ENCODE results near the gene TRIM51.
"Not testable (repeated sequence)": the region's sequence is repeated elsewhere in the genome, so short reads cannot be mapped to it uniquely, and the experiment has no call there.

DNA sequence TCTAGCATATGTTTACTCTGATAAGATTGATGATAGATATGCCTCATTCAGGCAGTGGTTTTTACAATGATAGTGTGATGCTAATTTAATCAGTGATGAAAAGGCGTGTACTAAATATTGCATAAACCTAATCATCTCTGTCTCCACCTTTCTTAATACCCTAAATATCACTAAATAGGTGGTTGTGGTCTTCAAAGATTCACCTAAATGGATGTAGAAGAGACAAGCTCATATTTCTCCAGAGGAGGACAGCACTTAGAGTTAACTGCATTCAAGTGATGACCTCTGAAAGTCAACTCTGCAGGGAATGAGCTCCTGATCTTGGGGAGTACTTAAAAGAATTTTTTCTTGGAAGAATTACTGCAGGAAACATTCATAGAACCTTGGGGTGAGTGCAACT lies at the start of gene TRIM51:
- TF ChIP-seq, protein P1, sequence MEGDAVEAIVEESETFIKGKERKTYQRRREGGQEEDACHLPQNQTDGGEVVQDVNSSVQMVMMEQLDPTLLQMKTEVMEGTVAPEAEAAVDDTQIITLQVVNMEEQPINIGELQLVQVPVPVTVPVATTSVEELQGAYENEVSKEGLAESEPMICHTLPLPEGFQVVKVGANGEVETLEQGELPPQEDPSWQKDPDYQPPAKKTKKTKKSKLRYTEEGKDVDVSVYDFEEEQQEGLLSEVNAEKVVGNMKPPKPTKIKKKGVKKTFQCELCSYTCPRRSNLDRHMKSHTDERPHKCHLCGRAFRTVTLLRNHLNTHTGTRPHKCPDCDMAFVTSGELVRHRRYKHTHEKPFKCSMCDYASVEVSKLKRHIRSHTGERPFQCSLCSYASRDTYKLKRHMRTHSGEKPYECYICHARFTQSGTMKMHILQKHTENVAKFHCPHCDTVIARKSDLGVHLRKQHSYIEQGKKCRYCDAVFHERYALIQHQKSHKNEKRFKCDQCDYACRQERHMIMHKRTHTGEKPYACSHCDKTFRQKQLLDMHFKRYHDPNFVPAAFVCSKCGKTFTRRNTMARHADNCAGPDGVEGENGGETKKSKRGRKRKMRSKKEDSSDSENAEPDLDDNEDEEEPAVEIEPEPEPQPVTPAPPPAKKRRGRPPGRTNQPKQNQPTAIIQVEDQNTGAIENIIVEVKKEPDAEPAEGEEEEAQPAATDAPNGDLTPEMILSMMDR (conservative IDR thresholded peaks at IDR 0.05; ENCODE audit: low read depth, low read length): not testable (repeated sequence)
- TF ChIP-seq EZH2 (IDR thresholded peaks at IDR 0.05; ENCODE audit: borderline replicate concordance, low read depth, low read length, poor library complexity, severe bottlenecking): not testable (repeated sequence)
